HEK293 (cell line): Measurements from ENCODE around the gene TMEM130.

Experiments
- CTCF ChIA-PET: fragments of 350-600 bp; formaldehyde crosslinking; extraction: SDS; loops from one replicate; lab custom pipeline; 2021; ENCODE audit warnings: antibody characterized with exemption; lab: Yijun Ruan, JAX
- POLR2A ChIA-PET: fragments of 300-600 bp; formaldehyde crosslinking; extraction: SDS; loops from one replicate; lab custom pipeline; 2020; ENCODE audit warnings: antibody characterized with exemption, inconsistent platforms; lab: Yijun Ruan, JAX
- H3K27ac ChIP-seq: fragments of 200-500 bp; sonication (Bioruptor generic); 2 replicates; pipeline ENCODE4 v1.5.1; 2014; ENCODE audit warnings: low read depth, low read length, control low read depth, inconsistent platforms; ENCODE audit errors: extremely low read depth
- H3K36me3 ChIP-seq, 2 experiments: fragments of 200-500 bp in 1 of 2; sonication (Bioruptor generic) in 1 of 2; 1 replicate in 1 of 2; 2 replicates in 1 of 2; pipeline ENCODE4 v1.5.1; 2014 to 2017; ENCODE audit warnings: inconsistent platforms in 2 of 2, low read length in 2 of 2; ENCODE audit not compliant: control insufficient read depth in 2 of 2, insufficient read depth in 1 of 2
- H3K4me1 ChIP-seq: fragments of 200-500 bp; sonication (Bioruptor generic); 2 replicates; pipeline ENCODE4 v1.5.1; 2014; ENCODE audit warnings: mild to moderate bottlenecking, low read length, inconsistent platforms; ENCODE audit not compliant: control insufficient read depth, insufficient read depth
- H3K4me3 ChIP-seq: 2 replicates; pipeline ENCODE4 v1.5.1; 2011; ENCODE audit warnings: low read depth, mild to moderate bottlenecking, control low read depth, low read length, moderate library complexity
- H3K9me3 ChIP-seq: fragments of 200-500 bp; sonication (Bioruptor generic); 2 replicates; pipeline ENCODE4 v1.5.1; 2014; ENCODE audit warnings: low read depth, low read length, inconsistent platforms; ENCODE audit not compliant: control insufficient read depth, insufficient read depth
- GLIS2 ChIP-seq: fragments of 450-650 bp; formaldehyde crosslinking; IDR thresholded peaks from 2 replicates; pipeline ENCODE4 v1.5.1; 2016; ENCODE audit warnings: missing biosample characterization, missing genetic modification characterization
- KLF8 ChIP-seq: fragments of 450-650 bp; formaldehyde crosslinking; IDR thresholded peaks from 2 replicates; pipeline ENCODE4 v1.5.1; 2016; ENCODE audit warnings: missing biosample characterization, missing genetic modification characterization
- ZEB2 ChIP-seq: fragments of 450-650 bp; formaldehyde crosslinking; IDR thresholded peaks from 2 replicates; pipeline ENCODE4 v1.5.1; 2016; ENCODE audit warnings: missing biosample characterization, missing genetic modification characterization
- ZFHX2 ChIP-seq: fragments of 450-650 bp; formaldehyde crosslinking; conservative IDR thresholded peaks from 2 replicates; pipeline ENCODE4 v1.5.1; 2016; ENCODE audit warnings: missing biosample characterization, missing genetic modification characterization
- ZFP3 ChIP-seq: fragments of 450-650 bp; formaldehyde crosslinking; IDR thresholded peaks from 2 replicates; pipeline ENCODE4 v1.5.1; 2016; ENCODE audit warnings: low read depth, missing biosample characterization, missing genetic modification characterization
- ZFP37 ChIP-seq: fragments of 450-650 bp; formaldehyde crosslinking; IDR thresholded peaks from 2 replicates; pipeline ENCODE4 v1.5.1; 2016; ENCODE audit warnings: missing biosample characterization, missing genetic modification characterization
- ZNF121 ChIP-seq: fragments of 450-650 bp; formaldehyde crosslinking; IDR thresholded peaks from 2 replicates; pipeline ENCODE4 v1.5.1; 2016; ENCODE audit warnings: missing biosample characterization, missing genetic modification characterization
- ZNF155 ChIP-seq: fragments of 450-650 bp; formaldehyde crosslinking; IDR thresholded peaks from 2 replicates; pipeline ENCODE4 v1.5.1; 2016; ENCODE audit warnings: missing biosample characterization, missing genetic modification characterization
- ZNF174 ChIP-seq: fragments of 450-650 bp; formaldehyde crosslinking; IDR thresholded peaks from 2 replicates; pipeline ENCODE4 v1.5.0; 2017; ENCODE audit warnings: missing biosample characterization, mild to moderate bottlenecking, missing genetic modification characterization
- ZNF24 ChIP-seq: fragments of 450-650 bp; formaldehyde crosslinking; IDR thresholded peaks from 2 replicates; pipeline ENCODE4 v1.5.1; 2016; ENCODE audit warnings: missing biosample characterization, missing genetic modification characterization
- ZNF544 ChIP-seq: fragments of 450-650 bp; formaldehyde crosslinking; IDR thresholded peaks from 2 replicates; pipeline ENCODE4 v1.5.0; 2017; ENCODE audit warnings: missing biosample characterization, missing genetic modification characterization
- ZNF571 ChIP-seq: fragments of 450-650 bp; formaldehyde crosslinking; IDR thresholded peaks from 2 replicates; pipeline ENCODE4 v1.5.0; 2017; ENCODE audit warnings: missing biosample characterization, missing genetic modification characterization
- TF ChIP-seq, protein P1 (sequence below): fragments of 450-650 bp; formaldehyde crosslinking; IDR thresholded peaks from 2 replicates; pipeline ENCODE4 v1.5.1; 2016; ENCODE audit warnings: missing biosample characterization, missing genetic modification characterization
- TF ChIP-seq, protein P2 (sequence below): fragments of 450-650 bp; formaldehyde crosslinking; IDR thresholded peaks from 2 replicates; pipeline ENCODE4 v1.5.1; 2016; ENCODE audit warnings: missing biosample characterization, missing genetic modification characterization
- TF ChIP-seq, protein P3 (sequence below): fragments of 450-650 bp; formaldehyde crosslinking; IDR thresholded peaks from 2 replicates; pipeline ENCODE4 v1.5.1; 2016; ENCODE audit warnings: missing biosample characterization, missing genetic modification characterization

Gene TMEM130

DNA sequence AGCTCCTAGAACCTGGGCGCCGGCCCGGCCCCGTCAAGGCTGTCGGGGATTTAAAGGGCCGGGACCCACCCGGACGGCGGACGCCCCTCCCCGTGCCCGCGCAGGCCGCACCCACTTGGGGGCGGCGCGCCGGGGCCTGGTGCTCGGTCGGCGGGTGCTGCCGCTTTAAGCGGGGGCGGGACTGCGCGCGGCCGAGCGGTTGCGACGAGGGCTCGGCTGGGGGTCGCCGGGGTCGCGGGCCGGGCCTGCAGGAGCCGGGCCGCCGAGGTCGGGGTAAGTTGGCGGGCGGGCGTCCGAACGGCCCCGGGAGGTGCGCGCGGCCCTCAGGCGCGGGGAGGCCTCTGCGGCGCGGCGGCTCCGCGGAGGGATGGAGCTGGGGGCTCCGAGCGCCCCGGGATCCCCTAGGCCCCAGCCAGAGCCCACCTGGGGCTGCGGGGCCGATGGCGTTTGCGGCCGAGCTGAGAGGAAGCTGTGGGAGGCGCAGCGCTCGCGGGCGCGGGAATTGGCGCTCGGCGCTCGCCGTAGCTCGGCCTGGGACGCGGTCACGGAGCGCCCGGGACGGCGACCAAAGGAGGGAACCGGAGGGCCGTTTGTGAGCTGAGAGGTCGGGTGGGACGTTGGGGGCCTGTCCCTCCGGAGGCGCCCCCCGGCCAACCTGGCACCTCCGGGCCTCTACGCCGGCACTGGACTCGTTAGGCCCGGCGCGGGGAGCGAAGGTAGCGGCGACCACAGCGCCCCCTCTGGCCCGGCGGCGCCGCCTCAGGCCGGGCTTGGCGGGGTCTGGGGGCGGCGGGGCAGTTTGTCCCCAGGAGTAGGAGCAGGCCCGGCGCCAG, 8.8 kb upstream of the TMEM130 start, which contains the start of gene TRRAP (continued):
- TF ChIP-seq ZNF121 (tag by site-specific recombination) (no peak), ZFP37 (tag by site-specific recombination) (no peak; the same call in none of the 2 replicates), ZNF24 (peak; percentile 69; the same call in 1 of the 2 replicates), ZEB2 (tag by site-specific recombination) (peak; percentile 88), ZNF544 (tag by site-specific recombination) (no peak), ZNF155 (tag by site-specific recombination) (no peak), KLF8 (tag by site-specific recombination) (peak; percentile 55; the same call in 1 of the 2 replicates), GLIS2 (tag by site-specific recombination) (peak; percentile 86)

DNA sequence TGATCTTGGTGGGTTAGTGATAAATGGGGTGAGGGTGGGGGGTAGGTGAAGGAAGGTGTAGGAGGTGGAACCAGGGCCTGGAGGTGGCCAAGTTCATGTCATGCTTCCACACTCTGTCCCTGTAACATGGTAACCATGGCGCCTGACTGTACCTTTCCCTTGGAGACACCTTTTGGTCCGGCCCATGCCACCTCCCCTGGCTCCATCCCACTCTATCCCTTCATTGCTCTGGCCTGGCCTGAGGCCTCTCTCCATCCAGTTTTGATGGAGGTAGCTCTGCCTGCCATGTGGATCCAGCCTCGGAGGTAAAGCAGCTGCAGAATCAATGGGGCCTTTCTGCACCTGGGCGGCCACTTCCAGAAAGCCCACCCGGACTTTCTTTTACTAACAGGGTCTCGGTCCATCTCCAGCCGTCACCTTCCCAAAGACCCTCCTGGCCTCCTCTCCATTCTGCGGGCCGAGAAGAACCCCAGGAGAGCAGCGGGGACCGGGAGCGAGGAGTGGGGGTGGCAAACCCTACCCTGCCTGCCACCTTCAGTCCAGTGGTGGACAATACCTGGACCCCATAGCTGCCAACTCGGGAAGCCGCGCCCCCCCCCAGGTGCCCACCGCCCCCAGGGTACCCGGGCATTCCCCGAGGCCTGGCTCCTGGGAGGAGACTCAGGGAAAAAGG, 8.0 kb upstream of the TMEM130 start:
- H3K4me1 ChIP-seq = no peaks in the 10 kb centered on the region
- peak overlapping the region; percentile 97; the same call in 1 of the 2 replicates for H3K27ac ChIP-seq
- ChIA-PET CTCF (interaction anchor here (0.6 to 1.7 kb wide), 11 partner anchors 8 to 485 kb away, joined by 3 to 4 read pairs (median 4); partner anchors contain the start of gene TMEM130), POLR2A (no interaction called here)
- H3K4me3 ChIP-seq = peak overlapping the region; percentile 95
- peaks cover 21 to 25% of the 10 kb centered on the region in 2 experiments for H3K36me3 ChIP-seq
- TF ChIP-seq ZFHX2 (tag by site-specific recombination) (peak; percentile 44; the same call in 1 of the 2 replicates), ZNF571 (no peak), ZFP3 (tag by site-specific recombination) (no peak), ZNF174 (tag by site-specific recombination) (no peak)
- TF ChIP-seq, protein P1, sequence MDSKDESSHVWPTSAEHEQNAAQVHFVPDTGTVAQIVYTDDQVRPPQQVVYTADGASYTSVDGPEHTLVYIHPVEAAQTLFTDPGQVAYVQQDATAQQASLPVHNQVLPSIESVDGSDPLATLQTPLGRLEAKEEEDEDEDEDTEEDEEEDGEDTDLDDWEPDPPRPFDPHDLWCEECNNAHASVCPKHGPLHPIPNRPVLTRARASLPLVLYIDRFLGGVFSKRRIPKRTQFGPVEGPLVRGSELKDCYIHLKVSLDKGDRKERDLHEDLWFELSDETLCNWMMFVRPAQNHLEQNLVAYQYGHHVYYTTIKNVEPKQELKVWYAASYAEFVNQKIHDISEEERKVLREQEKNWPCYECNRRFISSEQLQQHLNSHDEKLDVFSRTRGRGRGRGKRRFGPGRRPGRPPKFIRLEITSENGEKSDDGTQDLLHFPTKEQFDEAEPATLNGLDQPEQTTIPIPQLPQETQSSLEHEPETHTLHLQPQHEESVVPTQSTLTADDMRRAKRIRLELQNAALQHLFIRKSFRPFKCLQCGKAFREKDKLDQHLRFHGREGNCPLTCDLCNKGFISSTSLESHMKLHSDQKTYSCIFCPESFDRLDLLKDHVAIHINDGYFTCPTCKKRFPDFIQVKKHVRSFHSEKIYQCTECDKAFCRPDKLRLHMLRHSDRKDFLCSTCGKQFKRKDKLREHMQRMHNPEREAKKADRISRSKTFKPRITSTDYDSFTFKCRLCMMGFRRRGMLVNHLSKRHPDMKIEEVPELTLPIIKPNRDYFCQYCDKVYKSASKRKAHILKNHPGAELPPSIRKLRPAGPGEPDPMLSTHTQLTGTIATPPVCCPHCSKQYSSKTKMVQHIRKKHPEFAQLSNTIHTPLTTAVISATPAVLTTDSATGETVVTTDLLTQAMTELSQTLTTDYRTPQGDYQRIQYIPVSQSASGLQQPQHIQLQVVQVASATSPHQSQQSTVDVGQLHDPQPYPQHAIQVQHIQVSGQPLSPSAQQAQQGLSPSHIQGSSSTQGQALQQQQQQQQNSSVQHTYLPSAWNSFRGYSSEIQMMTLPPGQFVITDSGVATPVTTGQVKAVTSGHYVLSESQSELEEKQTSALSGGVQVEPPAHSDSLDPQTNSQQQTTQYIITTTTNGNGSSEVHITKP (tag by site-specific recombination) = peak; percentile 90
- TF ChIP-seq, protein P2, sequence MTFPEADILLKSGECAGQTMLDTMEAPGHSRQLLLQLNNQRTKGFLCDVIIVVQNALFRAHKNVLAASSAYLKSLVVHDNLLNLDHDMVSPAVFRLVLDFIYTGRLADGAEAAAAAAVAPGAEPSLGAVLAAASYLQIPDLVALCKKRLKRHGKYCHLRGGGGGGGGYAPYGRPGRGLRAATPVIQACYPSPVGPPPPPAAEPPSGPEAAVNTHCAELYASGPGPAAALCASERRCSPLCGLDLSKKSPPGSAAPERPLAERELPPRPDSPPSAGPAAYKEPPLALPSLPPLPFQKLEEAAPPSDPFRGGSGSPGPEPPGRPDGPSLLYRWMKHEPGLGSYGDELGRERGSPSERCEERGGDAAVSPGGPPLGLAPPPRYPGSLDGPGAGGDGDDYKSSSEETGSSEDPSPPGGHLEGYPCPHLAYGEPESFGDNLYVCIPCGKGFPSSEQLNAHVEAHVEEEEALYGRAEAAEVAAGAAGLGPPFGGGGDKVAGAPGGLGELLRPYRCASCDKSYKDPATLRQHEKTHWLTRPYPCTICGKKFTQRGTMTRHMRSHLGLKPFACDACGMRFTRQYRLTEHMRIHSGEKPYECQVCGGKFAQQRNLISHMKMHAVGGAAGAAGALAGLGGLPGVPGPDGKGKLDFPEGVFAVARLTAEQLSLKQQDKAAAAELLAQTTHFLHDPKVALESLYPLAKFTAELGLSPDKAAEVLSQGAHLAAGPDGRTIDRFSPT = peak; percentile 67
- TF ChIP-seq, protein P3, sequence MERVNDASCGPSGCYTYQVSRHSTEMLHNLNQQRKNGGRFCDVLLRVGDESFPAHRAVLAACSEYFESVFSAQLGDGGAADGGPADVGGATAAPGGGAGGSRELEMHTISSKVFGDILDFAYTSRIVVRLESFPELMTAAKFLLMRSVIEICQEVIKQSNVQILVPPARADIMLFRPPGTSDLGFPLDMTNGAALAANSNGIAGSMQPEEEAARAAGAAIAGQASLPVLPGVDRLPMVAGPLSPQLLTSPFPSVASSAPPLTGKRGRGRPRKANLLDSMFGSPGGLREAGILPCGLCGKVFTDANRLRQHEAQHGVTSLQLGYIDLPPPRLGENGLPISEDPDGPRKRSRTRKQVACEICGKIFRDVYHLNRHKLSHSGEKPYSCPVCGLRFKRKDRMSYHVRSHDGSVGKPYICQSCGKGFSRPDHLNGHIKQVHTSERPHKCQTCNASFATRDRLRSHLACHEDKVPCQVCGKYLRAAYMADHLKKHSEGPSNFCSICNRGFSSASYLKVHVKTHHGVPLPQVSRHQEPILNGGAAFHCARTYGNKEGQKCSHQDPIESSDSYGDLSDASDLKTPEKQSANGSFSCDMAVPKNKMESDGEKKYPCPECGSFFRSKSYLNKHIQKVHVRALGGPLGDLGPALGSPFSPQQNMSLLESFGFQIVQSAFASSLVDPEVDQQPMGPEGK = peak; percentile 12; the same call in 1 of the 2 replicates
- no peaks in the 10 kb centered on the region for H3K9me3 ChIP-seq
